ENCODE data around the gene ZNF830. TPM values are rescaled to one million over a fixed set of nuclear protein-coding genes. Genes with fewer than 3 reads are reported as not detected.
A peak's percentile ranks its signal among the peaks of the same experiment; 100 is the strongest.

ZNF830 gene
- total RNA-seq, 1 experiment from 2014 or later = 19.2 TPM

GRCh38 chr17:34980681-34981537, 19.6 kb downstream of the ZNF830 start:
- peak overlapping the region; percentile 82 for H3K9ac ChIP-seq (ENCODE audit: extremely low read depth, insufficient read length, low read length)
- H3K27ac ChIP-seq (ENCODE audit: insufficient read length, low read depth, low read length) = no peak overlapping the region
- no peaks in the 10 kb centered on the region for H3K9me3 ChIP-seq (ENCODE audit: control insufficient read depth, low read depth, low read length)
- Mint-ChIP-seq H3K27ac (peak overlapping the region; percentile 81 to 96 (median 94)), H3K9me3 (no peaks in the 10 kb centered on the region; a peak in 1 of 5 replicates), H3K4me1 (peaks cover 26 to 35% of the 10 kb centered on the region in 2 experiments), H3K4me3 (peak overlapping the region; percentile 90 to 93), H3K36me3 (ENCODE audit: insufficient read depth in 1 of 3, low read depth in 3 of 3) (peaks cover 13 to 37% (median 30%) of the 10 kb centered on the region in 3 experiments; a peak in 6 of 7 replicates), H3K27me3 (ENCODE audit: low read depth) (no peaks in the 10 kb centered on the region; the same call in none of the 2 replicates)
- H2BK20ac ChIP-seq (ENCODE audit: low read depth, low read length, poor library complexity, severe bottlenecking) = no peak overlapping the region
- no peaks in the 10 kb centered on the region for H3K4me1 ChIP-seq (ENCODE audit: insufficient read depth, low read length)
- H3K23ac ChIP-seq (ENCODE audit: insufficient read length, low read depth, low read length) = no peak overlapping the region
- peak overlapping the region; percentile 87; the same call in 1 of the 2 replicates for H3K4ac ChIP-seq (ENCODE audit: low read depth, low read length)
- H3K18ac ChIP-seq (ENCODE audit: insufficient read length, low read depth, low read length) = peak overlapping the region; percentile 95
- H2BK12ac ChIP-seq (ENCODE audit: insufficient read length, low read depth, low read length) = no peak overlapping the region
- H2BK15ac ChIP-seq (ENCODE audit: low read depth, low read length) = no peak overlapping the region
- peak overlapping the region; percentile 90 for H3K4me2 ChIP-seq (ENCODE audit: insufficient read depth, insufficient read length, low read length)
- peak; percentile 48; the same call in 2 of the 3 replicates for TF ChIP-seq CTCF (conservative IDR thresholded peaks at IDR 0.05)
- peaks cover 18% of the 10 kb centered on the region for H3K79me1 ChIP-seq (ENCODE audit: insufficient read depth, low read depth, low read length, poor library complexity, severe bottlenecking)
- H3K27me3 ChIP-seq (ENCODE audit: insufficient read depth, low read length) = no peaks in the 10 kb centered on the region
- peaks cover 10% of the 10 kb centered on the region for H3K79me2 ChIP-seq (ENCODE audit: insufficient read depth, low read length)
- H2BK120ac ChIP-seq (ENCODE audit: low read depth, low read length, poor library complexity, severe bottlenecking) = peak overlapping the region; percentile 95
- H3K14ac ChIP-seq (ENCODE audit: insufficient read depth, low read length) = peak overlapping the region; percentile 98
- H4K8ac ChIP-seq (replicated peaks; ENCODE audit: insufficient read length, low read depth, low read length) = no peak overlapping the region
- no peak overlapping the region for H4K5ac ChIP-seq (ENCODE audit: insufficient read length, low read depth, low read length)
- no peak overlapping the region for H2BK5ac ChIP-seq (ENCODE audit: insufficient read length, low read length)
- H2AK5ac ChIP-seq (ENCODE audit: insufficient read length, low read length) = no peak overlapping the region
- WGBS (ENCODE audit: extremely low coverage, insufficient read length, low lambda C conversion rate) = no CpG with 5 or more reads among the region's 69 CpGs
- no peak overlapping the region for H4K91ac ChIP-seq (ENCODE audit: insufficient read length, low read depth, low read length)
- no peak overlapping the region for H3T11ph ChIP-seq (ENCODE audit: low read length)
- H4K20me1 ChIP-seq (ENCODE audit: control insufficient read depth, insufficient read depth, insufficient read length) = no peaks in the 10 kb centered on the region
- H3K23me2 ChIP-seq (ENCODE audit: insufficient read length, low read depth, low read length, poor library complexity, severe bottlenecking) = no peaks in the 10 kb centered on the region
- no peak overlapping the region for H2AFZ ChIP-seq (ENCODE audit: low read length)
- DNase-seq = peak; percentile 76
- H3K56ac ChIP-seq (ENCODE audit: insufficient read length, low read depth, low read length) = no peak overlapping the region
